ENCODE measurements around the gene GRB10.

DNA sequence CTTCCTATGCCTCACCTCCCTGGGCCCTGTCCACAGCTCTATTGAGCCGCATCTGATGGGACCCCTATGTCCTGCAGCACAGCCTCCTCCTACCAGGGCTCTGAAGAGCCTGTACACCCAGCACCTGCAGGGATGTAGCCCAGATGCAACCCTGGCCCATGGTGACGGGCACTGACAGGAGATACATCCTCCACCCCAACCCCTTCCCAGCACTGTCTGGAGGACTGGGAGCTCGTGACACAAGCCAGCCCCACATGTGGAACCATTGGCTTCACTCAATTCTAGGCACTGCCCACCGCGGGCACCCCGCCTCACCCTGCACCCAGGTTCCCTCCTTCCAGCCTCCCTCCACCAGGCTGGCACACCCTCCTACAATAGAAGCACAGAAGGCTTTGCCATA lies 2.6 kb upstream of the GRB10 start:
- TF ChIP-seq POLR2A (IDR thresholded peaks at IDR 0.05) = no peak
- TF ChIP-seq, protein P1, sequence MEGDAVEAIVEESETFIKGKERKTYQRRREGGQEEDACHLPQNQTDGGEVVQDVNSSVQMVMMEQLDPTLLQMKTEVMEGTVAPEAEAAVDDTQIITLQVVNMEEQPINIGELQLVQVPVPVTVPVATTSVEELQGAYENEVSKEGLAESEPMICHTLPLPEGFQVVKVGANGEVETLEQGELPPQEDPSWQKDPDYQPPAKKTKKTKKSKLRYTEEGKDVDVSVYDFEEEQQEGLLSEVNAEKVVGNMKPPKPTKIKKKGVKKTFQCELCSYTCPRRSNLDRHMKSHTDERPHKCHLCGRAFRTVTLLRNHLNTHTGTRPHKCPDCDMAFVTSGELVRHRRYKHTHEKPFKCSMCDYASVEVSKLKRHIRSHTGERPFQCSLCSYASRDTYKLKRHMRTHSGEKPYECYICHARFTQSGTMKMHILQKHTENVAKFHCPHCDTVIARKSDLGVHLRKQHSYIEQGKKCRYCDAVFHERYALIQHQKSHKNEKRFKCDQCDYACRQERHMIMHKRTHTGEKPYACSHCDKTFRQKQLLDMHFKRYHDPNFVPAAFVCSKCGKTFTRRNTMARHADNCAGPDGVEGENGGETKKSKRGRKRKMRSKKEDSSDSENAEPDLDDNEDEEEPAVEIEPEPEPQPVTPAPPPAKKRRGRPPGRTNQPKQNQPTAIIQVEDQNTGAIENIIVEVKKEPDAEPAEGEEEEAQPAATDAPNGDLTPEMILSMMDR (IDR thresholded peaks at IDR 0.05) = no peak
